ENCODE measurements around the gene VSX1. TPM values are rescaled to one million over a fixed set of nuclear protein-coding genes. Genes with fewer than 3 reads are reported as not detected.
A peak's percentile ranks its signal among the peaks of the same experiment; 100 is the strongest.

Gene VSX1
- not detected for total RNA-seq (ENCODE audit: unreplicated experiment)
- long read RNA-seq = 0 reads

- no peaks in the 10 kb centered on the region for H3K4me1 Mint-ChIP-seq (ENCODE audit: low read depth, unreplicated experiment)
- H3K4me3 Mint-ChIP-seq (ENCODE audit: unreplicated experiment) = peak within 1 kb of the TSS; percentile 67
- peaks cover 5% of the 10 kb centered on the region for H3K9me3 Mint-ChIP-seq (ENCODE audit: unreplicated experiment)
- peaks cover 41% of the 10 kb centered on the region for H3K27me3 Mint-ChIP-seq (ENCODE audit: unreplicated experiment)
- peak; percentile 36 for DNase-seq
- no peak for TF ChIP-seq CTCF (IDR thresholded peaks at IDR 0.05; ENCODE audit: partially characterized antibody, unreplicated experiment)
- peaks cover 11% of the 10 kb centered on the region for H3K36me3 Mint-ChIP-seq (ENCODE audit: unreplicated experiment)
- no peak within 1 kb of the TSS for H3K27ac Mint-ChIP-seq (ENCODE audit: unreplicated experiment)
These were observed at the start of gene VSX1 for GRCh38 chr20:25081730-25082497. Gene VSX1, minus strand, starts transcription at chr20:25082141. Its CDS starts 45 bp downstream, at chr20:25082096.

- DNase-seq = no peak
- Mint-ChIP-seq H3K27ac (ENCODE audit: unreplicated experiment) (no peak overlapping the region), H3K27me3 (ENCODE audit: unreplicated experiment) (no peaks in the 10 kb centered on the region), H3K36me3 (ENCODE audit: unreplicated experiment) (no peaks in the 10 kb centered on the region), H3K9me3 (ENCODE audit: unreplicated experiment) (no peaks in the 10 kb centered on the region), H3K4me1 (ENCODE audit: low read depth, unreplicated experiment) (peaks cover 4% of the 10 kb centered on the region), H3K4me3 (ENCODE audit: unreplicated experiment) (no peak overlapping the region)
- TF ChIP-seq CTCF (IDR thresholded peaks at IDR 0.05; ENCODE audit: partially characterized antibody, unreplicated experiment) = no peak
These were observed 48.0 kb upstream of the VSX1 start for GRCh38 chr20:25129908-25130307.

GRCh38 chr20:25129428-25129827 is 47.5 kb upstream of the VSX1 start:
- Mint-ChIP-seq H3K36me3 (ENCODE audit: unreplicated experiment) (no peaks in the 10 kb centered on the region), H3K4me3 (ENCODE audit: unreplicated experiment) (no peak overlapping the region), H3K4me1 (ENCODE audit: low read depth, unreplicated experiment) (peaks cover 4% of the 10 kb centered on the region), H3K27ac (ENCODE audit: unreplicated experiment) (no peak overlapping the region), H3K9me3 (ENCODE audit: unreplicated experiment) (no peaks in the 10 kb centered on the region), H3K27me3 (ENCODE audit: unreplicated experiment) (no peaks in the 10 kb centered on the region)
- DNase-seq = no peak
- TF ChIP-seq CTCF (IDR thresholded peaks at IDR 0.05; ENCODE audit: partially characterized antibody, unreplicated experiment) = no peak

GRCh38 chr20:25128649-25129048 is 46.7 kb upstream of the VSX1 start:
- Mint-ChIP-seq H3K4me3 (ENCODE audit: unreplicated experiment) (no peak overlapping the region), H3K27ac (ENCODE audit: unreplicated experiment) (no peak overlapping the region), H3K4me1 (ENCODE audit: low read depth, unreplicated experiment) (peaks cover 4% of the 10 kb centered on the region), H3K36me3 (ENCODE audit: unreplicated experiment) (no peaks in the 10 kb centered on the region), H3K27me3 (ENCODE audit: unreplicated experiment) (no peaks in the 10 kb centered on the region), H3K9me3 (ENCODE audit: unreplicated experiment) (no peaks in the 10 kb centered on the region)
- TF ChIP-seq CTCF (IDR thresholded peaks at IDR 0.05; ENCODE audit: partially characterized antibody, unreplicated experiment) = no peak
- DNase-seq = no peak

- Mint-ChIP-seq H3K36me3 (ENCODE audit: unreplicated experiment) (no peaks in the 10 kb centered on the region), H3K27ac (ENCODE audit: unreplicated experiment) (no peak overlapping the region), H3K4me1 (ENCODE audit: low read depth, unreplicated experiment) (peaks cover 4% of the 10 kb centered on the region), H3K9me3 (ENCODE audit: unreplicated experiment) (no peaks in the 10 kb centered on the region), H3K27me3 (ENCODE audit: unreplicated experiment) (no peaks in the 10 kb centered on the region), H3K4me3 (ENCODE audit: unreplicated experiment) (no peak overlapping the region)
- no peak for DNase-seq
- TF ChIP-seq CTCF (IDR thresholded peaks at IDR 0.05; ENCODE audit: partially characterized antibody, unreplicated experiment) = no peak
These were observed 46.0 kb upstream of the VSX1 start for GRCh38 chr20:25127761-25128537.

All from glutamatergic neuron (in vitro differentiated cells).